ENCODE results near the gene PJA2.
A peak's percentile ranks its signal among the peaks of the same experiment; 100 is the strongest.

DNA sequence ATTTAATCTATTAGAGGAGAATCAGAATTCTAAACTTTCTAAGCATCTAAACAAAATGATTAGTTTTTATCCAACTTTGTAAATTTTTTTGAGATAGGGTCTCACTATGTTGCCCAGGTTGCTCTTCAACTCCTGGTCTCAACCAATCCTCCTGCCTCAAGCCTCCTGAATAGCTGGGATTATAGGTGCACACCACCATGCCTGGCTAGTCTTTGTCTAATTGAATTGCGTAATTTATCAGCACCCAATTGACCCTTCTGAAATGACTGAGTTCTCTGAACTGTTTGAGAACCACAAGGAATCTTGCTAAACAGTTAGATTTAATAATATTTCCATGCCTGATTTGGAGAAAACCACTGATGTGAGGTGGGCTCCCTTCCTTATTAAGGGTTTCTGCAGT lies 75.7 kb downstream of the PJA2 start:
- no peak for TF ChIP-seq SP4 (IDR thresholded peaks at IDR 0.05; ENCODE audit: low read length)
- no peak for TF ChIP-seq CTCF (IDR thresholded peaks at IDR 0.05; ENCODE audit: control extremely low read depth in 1 of 3, insufficient read depth in 1 of 3, low read depth in 1 of 3, low read length in 3 of 3)
- TF ChIP-seq CEBPB (IDR thresholded peaks at IDR 0.05; ENCODE audit: low read depth, low read length): peak; percentile 16; the same call in 1 of the 2 replicates
- no peak for TF ChIP-seq SP2 (IDR thresholded peaks at IDR 0.05; ENCODE audit: low read length)

All from H1 (cell line).